Nephron progenitor cell (in vitro differentiated cells): ENCODE results near the gene FLNA.
A peak's percentile ranks its signal among the peaks of the same experiment; 100 is the strongest.
"Not testable (repeated sequence)": the region's sequence is repeated elsewhere in the genome, so short reads cannot be mapped to it uniquely, and the experiment has no call there.

Experiments used
- DNase-seq: peaks from one replicate; pipeline ENCODE4 v3.0.0; 2021
- H3K27ac Mint-ChIP-seq: 2 replicates; pipeline ENCODE4 v1.8.0; 2021; ENCODE audit warnings: mild to moderate bottlenecking, moderate library complexity, mixed read lengths
- H3K27me3 Mint-ChIP-seq: 2 replicates; pipeline ENCODE4 v1.8.0; 2021; ENCODE audit warnings: mild to moderate bottlenecking, low read depth, mixed read lengths; ENCODE audit not compliant: poor library complexity
- H3K36me3 Mint-ChIP-seq: 2 replicates; pipeline ENCODE4 v1.8.0; 2021; ENCODE audit warnings: low read depth, mixed read lengths
- H3K4me1 Mint-ChIP-seq: 2 replicates; pipeline ENCODE4 v1.8.0; 2021; ENCODE audit warnings: mixed read lengths
- H3K4me3 Mint-ChIP-seq: 2 replicates; pipeline ENCODE4 v1.8.0; 2021; ENCODE audit warnings: mild to moderate bottlenecking, moderate library complexity, mixed read lengths
- H3K9me3 Mint-ChIP-seq: 2 replicates; pipeline ENCODE4 v1.8.0; 2021; ENCODE audit warnings: mild to moderate bottlenecking, moderate library complexity, mixed read lengths
- CTCF ChIP-seq: fragments of 200-600 bp; sonication (generic); IDR thresholded peaks from 2 replicates; pipeline ENCODE4 v1.5.0; 2021; ENCODE audit warnings: antibody characterized with exemption

The FLNA gene

GRCh38 chrX:154349979-154350378, 24.5 kb downstream of the FLNA start:
- DNase-seq, result no peak
- Mint-ChIP-seq H3K4me1 (peaks cover 5% of the 10 kb centered on the region), H3K27me3 (no peaks in the 10 kb centered on the region), H3K27ac (no peak overlapping the region), H3K36me3 (peaks cover 12% of the 10 kb centered on the region), H3K4me3 (no peak overlapping the region), H3K9me3 (peaks cover 15% of the 10 kb centered on the region)
- TF ChIP-seq CTCF, result no peak

GRCh38 chrX:154349359-154349935, 25.0 kb downstream of the FLNA start:
- Mint-ChIP-seq H3K4me3 (no peak overlapping the region), H3K4me1 (peaks cover 5% of the 10 kb centered on the region), H3K27ac (no peak overlapping the region), H3K27me3 (no peaks in the 10 kb centered on the region), H3K36me3 (peaks cover 12% of the 10 kb centered on the region), H3K9me3 (peaks cover 15% of the 10 kb centered on the region)
- no peak for DNase-seq
- TF ChIP-seq CTCF, result no peak

GRCh38 chrX:154348646-154349358, 25.6 kb downstream of the FLNA start:
- Mint-ChIP-seq H3K27ac (peak overlapping the region; percentile 82), H3K36me3 (peaks cover 12% of the 10 kb centered on the region), H3K9me3 (peaks cover 15% of the 10 kb centered on the region), H3K27me3 (no peaks in the 10 kb centered on the region), H3K4me3 (no peak overlapping the region), H3K4me1 (peaks cover 5% of the 10 kb centered on the region)
- no peak for DNase-seq
- TF ChIP-seq CTCF, result no peak

- H3K4me1 Mint-ChIP-seq, result peaks cover 5% of the 10 kb centered on the region
- no peak overlapping the region for H3K4me3 Mint-ChIP-seq
- no peak overlapping the region for H3K27ac Mint-ChIP-seq
- no peaks in the 10 kb centered on the region for H3K27me3 Mint-ChIP-seq
- peaks cover 6% of the 10 kb centered on the region for H3K36me3 Mint-ChIP-seq
- DNase-seq, result no peak
- H3K9me3 Mint-ChIP-seq, result peaks cover 11% of the 10 kb centered on the region
- TF ChIP-seq CTCF, result no peak
Observed at GRCh38 chrX:154348114-154348531, 26.3 kb downstream of the FLNA start.

- not testable (repeated sequence) for H3K4me3 Mint-ChIP-seq, H3K4me1 Mint-ChIP-seq, DNase-seq, H3K36me3 Mint-ChIP-seq, H3K27me3 Mint-ChIP-seq, H3K27ac Mint-ChIP-seq, H3K9me3 Mint-ChIP-seq
Observed at GRCh38 chrX:154343620-154344019, 30.8 kb downstream of the FLNA start.

GRCh38 chrX:154343063-154343462, 31.4 kb downstream of the FLNA start:
- not testable (repeated sequence) for DNase-seq, H3K4me3 Mint-ChIP-seq, H3K27ac Mint-ChIP-seq, H3K9me3 Mint-ChIP-seq, H3K36me3 Mint-ChIP-seq, H3K4me1 Mint-ChIP-seq, H3K27me3 Mint-ChIP-seq

GRCh38 chrX:154341399-154342298, 32.8 kb downstream of the FLNA start:
- not testable (repeated sequence) for H3K4me1 Mint-ChIP-seq, DNase-seq, H3K4me3 Mint-ChIP-seq, H3K27me3 Mint-ChIP-seq, H3K36me3 Mint-ChIP-seq, H3K9me3 Mint-ChIP-seq, H3K27ac Mint-ChIP-seq
